CD4-positive, alpha-beta T cell (primary cell): ENCODE measurements around the gene SH3BGRL3. TPM values are rescaled to one million over a fixed set of nuclear protein-coding genes. Genes with fewer than 3 reads are reported as not detected.

Experiments
- ATAC-seq: fragments of 200-7000 bp; cut with Tn5 transposase; one replicate; pipeline ENCODE4 v1.10.0; 2022; ENCODE audit warnings: mild to moderate bottlenecking; ENCODE audit not compliant: poor library complexity
- CTCF ChIA-PET: fragments of 350-600 bp; sonication (Branson Sonifier 250); formaldehyde crosslinking; loops from one replicate; lab custom pipeline; 2021; ENCODE audit warnings: antibody characterized with exemption, inconsistent platforms; lab: Charles Lee
- POLR2A ChIA-PET: fragments of 350-600 bp; sonication (Branson Sonifier 250); formaldehyde crosslinking; loops from one replicate; lab custom pipeline; 2021; ENCODE audit warnings: antibody characterized with exemption, inconsistent platforms; lab: Charles Lee
- DNase-seq, 14 experiments: peaks; one replicate each; pipeline ENCODE4 v3.0.0-alpha.2; 2013 to 2020; ENCODE audit warnings: mixed read lengths in 2 of 14
- H3K27ac ChIP-seq, 2 donors: one replicate each; pipeline versions ENCODE4 v1.5.1 to v1.7.0; 2013; ENCODE audit warnings: low read length in 2 of 2, low read depth in 1 of 2, mild to moderate bottlenecking in 1 of 2
- H3K27me3 ChIP-seq, 2 experiments: 1 replicate in 1 of 2; 2 replicates in 1 of 2; pipeline versions ENCODE4 v1.6.1 to v1.7.0; 2013; ENCODE audit warnings: low read length in 2 of 2, control low read depth in 1 of 2, mild to moderate bottlenecking in 1 of 2, moderate library complexity in 1 of 2; ENCODE audit not compliant: insufficient read depth in 2 of 2, control insufficient read depth in 1 of 2
- H3K36me3 ChIP-seq: one replicate; pipeline ENCODE4 v1.6.1; 2013; ENCODE audit warnings: low read length, control low read depth; ENCODE audit not compliant: insufficient read depth
- H3K4me1 ChIP-seq: one replicate; pipeline ENCODE4 v1.6.1; 2013; ENCODE audit warnings: low read length, control low read depth; ENCODE audit not compliant: insufficient read depth
- H3K4me3 ChIP-seq: one replicate; pipeline ENCODE4 v1.5.1; 2013; ENCODE audit warnings: mild to moderate bottlenecking, low read length, moderate library complexity
- H3K9me3 ChIP-seq, 2 experiments: 1 replicate in 1 of 2; 2 replicates in 1 of 2; pipeline versions ENCODE4 v1.6.1 to v1.7.0; 2013; ENCODE audit warnings: low read length in 2 of 2, mild to moderate bottlenecking in 2 of 2, control low read depth in 1 of 2, moderate library complexity in 1 of 2; ENCODE audit not compliant: control insufficient read depth in 1 of 2, insufficient read depth in 1 of 2
- H3K27ac Mint-ChIP-seq: one replicate; pipeline ENCODE4 v1.8.0; 2020; ENCODE audit warnings: mixed read lengths
- H3K27me3 Mint-ChIP-seq: one replicate; pipeline ENCODE4 v1.8.0; 2021; ENCODE audit warnings: mixed read lengths
- H3K36me3 Mint-ChIP-seq: one replicate; pipeline ENCODE4 v1.8.0; 2021; ENCODE audit warnings: low read depth, mixed read lengths
- H3K4me1 Mint-ChIP-seq: one replicate; pipeline ENCODE4 v1.8.0; 2021; ENCODE audit warnings: low read depth, mixed read lengths
- H3K4me3 Mint-ChIP-seq: one replicate; pipeline ENCODE4 v1.8.0; 2020; ENCODE audit warnings: mild to moderate bottlenecking, mixed read lengths
- H3K9me3 Mint-ChIP-seq: one replicate; pipeline ENCODE4 v1.8.0; 2020; ENCODE audit warnings: mixed read lengths
- intact Hi-C, 2 experiments: fragments of 100-400 bp; cut with DNase I in 1 of 2; cut with micrococcal nuclease in 1 of 2; formaldehyde crosslinking; loops; one replicate each; pipeline versions ENCODE4 v1.15.1 to v1.9.0; 2023 to 2025; cut with DNase I, micrococcal nuclease
- total RNA-seq, 174 experiments: library from RNA in 2 of 174; stranded (reverse) in 2 of 174; gene quantifications; one replicate each; pipeline ENCODE4 v1.2.3 and lab custom pipeline; 2021 to 2026
- TF ChIP-seq, protein P1 (sequence below): fragments of 200-600 bp; IDR thresholded peaks from one replicate; pipeline ENCODE4 v1.8.0; 2022; ENCODE audit warnings: antibody characterized with exemption, mild to moderate bottlenecking

The SH3BGRL3 gene
- total RNA-seq, 2 experiments from 2014 or later = 178 to 193 TPM

DNA sequence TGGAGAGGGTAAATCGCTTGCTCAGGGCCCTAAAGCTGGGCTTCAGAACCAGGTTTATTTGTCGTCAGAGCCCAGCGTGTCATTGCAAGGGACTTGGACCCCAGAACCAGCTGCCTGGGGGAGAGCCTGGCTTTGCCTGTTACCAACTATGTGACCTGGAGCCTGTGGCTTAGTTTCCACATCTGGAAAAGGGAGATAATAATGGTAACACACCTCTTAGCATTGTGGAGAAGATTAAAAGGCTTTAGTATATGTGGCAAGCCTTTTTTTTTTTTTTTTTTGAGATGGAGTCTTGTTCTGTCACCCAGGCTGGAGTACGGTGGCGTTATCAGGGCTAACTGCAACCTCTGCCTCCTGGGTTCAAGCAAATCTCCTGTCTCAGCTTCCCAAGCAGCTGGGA lies 50.4 kb downstream of the SH3BGRL3 start:
- intact Hi-C loops = no loop called here
- no peak for DNase-seq
- Mint-ChIP-seq H3K9me3 (no peaks in the 10 kb centered on the region), H3K4me3 (no peak overlapping the region), H3K27ac (no peak overlapping the region), H3K4me1 (no peaks in the 10 kb centered on the region), H3K36me3 (peaks cover 5% of the 10 kb centered on the region), H3K27me3 (no peaks in the 10 kb centered on the region)
- H3K36me3 ChIP-seq = peaks cover 7% of the 10 kb centered on the region
- H3K27ac ChIP-seq = no peak overlapping the region
- ATAC-seq = no peak
- TF ChIP-seq, protein P1, sequence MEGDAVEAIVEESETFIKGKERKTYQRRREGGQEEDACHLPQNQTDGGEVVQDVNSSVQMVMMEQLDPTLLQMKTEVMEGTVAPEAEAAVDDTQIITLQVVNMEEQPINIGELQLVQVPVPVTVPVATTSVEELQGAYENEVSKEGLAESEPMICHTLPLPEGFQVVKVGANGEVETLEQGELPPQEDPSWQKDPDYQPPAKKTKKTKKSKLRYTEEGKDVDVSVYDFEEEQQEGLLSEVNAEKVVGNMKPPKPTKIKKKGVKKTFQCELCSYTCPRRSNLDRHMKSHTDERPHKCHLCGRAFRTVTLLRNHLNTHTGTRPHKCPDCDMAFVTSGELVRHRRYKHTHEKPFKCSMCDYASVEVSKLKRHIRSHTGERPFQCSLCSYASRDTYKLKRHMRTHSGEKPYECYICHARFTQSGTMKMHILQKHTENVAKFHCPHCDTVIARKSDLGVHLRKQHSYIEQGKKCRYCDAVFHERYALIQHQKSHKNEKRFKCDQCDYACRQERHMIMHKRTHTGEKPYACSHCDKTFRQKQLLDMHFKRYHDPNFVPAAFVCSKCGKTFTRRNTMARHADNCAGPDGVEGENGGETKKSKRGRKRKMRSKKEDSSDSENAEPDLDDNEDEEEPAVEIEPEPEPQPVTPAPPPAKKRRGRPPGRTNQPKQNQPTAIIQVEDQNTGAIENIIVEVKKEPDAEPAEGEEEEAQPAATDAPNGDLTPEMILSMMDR = no peak
- peaks cover 3% of the 10 kb centered on the region for H3K4me1 ChIP-seq
- no peaks in the 10 kb centered on the region for H3K9me3 ChIP-seq
- CTCF ChIA-PET = interaction anchor here (1.1 kb wide), 1 partner anchor 9 kb away, joined by 3 read pairs; no protein-coding TSS in a partner anchor
- H3K27me3 ChIP-seq = no peaks in the 10 kb centered on the region
- H3K4me3 ChIP-seq = no peak overlapping the region
- POLR2A ChIA-PET = interaction anchor here (0.8 to 17.6 kb wide), 2 partner anchors 9 to 45 kb away, joined by 4 to 977 read pairs; partner anchors contain the start of gene SH3BGRL3

Other genes starting within 250 kb of the SH3BGRL3 start
- gene SLC30A2, start 234.0 kb upstream of the SH3BGRL3 start, total RNA-seq = not detected
- not detected for gene TRIM63, start 212.5 kb upstream of the SH3BGRL3 start, total RNA-seq
- 1 to 10 TPM; 9.5 to 9.9 TPM for gene PDIK1L, start 168.3 kb upstream of the SH3BGRL3 start, total RNA-seq
- gene FAM110D, start 121.0 kb upstream of the SH3BGRL3 start, total RNA-seq = not detected
- not detected for gene C1orf232, start 111.1 kb upstream of the SH3BGRL3 start, total RNA-seq
- 1 to 10 TPM; 5.0 to 6.6 TPM for gene ZNF593, start 110.2 kb upstream of the SH3BGRL3 start, total RNA-seq
- not detected for gene ZNF593OS, start 108.3 kb upstream of the SH3BGRL3 start, total RNA-seq
- gene CNKSR1, start 102.6 kb upstream of the SH3BGRL3 start, total RNA-seq = 1 to 10 TPM; 2.3 to 3.6 TPM
- gene CATSPER4, start 89.5 kb upstream of the SH3BGRL3 start, total RNA-seq = not detected
- 1 to 10 TPM; 7.6 to 8.4 TPM for gene CEP85, start 45.9 kb upstream of the SH3BGRL3 start, total RNA-seq
- 10 to 100 TPM; 39.3 to 42.3 TPM for gene UBXN11, start 26.6 kb downstream of the SH3BGRL3 start, total RNA-seq
- 100 to 1,000 TPM; 582 to 608 TPM for gene CD52, start 37.9 kb downstream of the SH3BGRL3 start, total RNA-seq
- 1 to 10 TPM; 1.3 to 1.4 TPM for gene CRYBG2, start 74.0 kb downstream of the SH3BGRL3 start, total RNA-seq
- gene ZNF683, start 92.7 kb downstream of the SH3BGRL3 start, total RNA-seq = under 1 TPM in 1 of 2 experiments, not detected in 1; 0.41 TPM
- not detected for gene LIN28A, start 130.7 kb downstream of the SH3BGRL3 start, total RNA-seq
- gene DHDDS, start 152.2 kb downstream of the SH3BGRL3 start, total RNA-seq = 10 to 100 TPM; 26.3 to 26.8 TPM
- 100 to 1,000 TPM; 323 to 330 TPM for gene HMGN2, start 192.4 kb downstream of the SH3BGRL3 start, total RNA-seq
- 10 to 100 TPM; 29.1 to 29.6 TPM for gene RPS6KA1, start 249.7 kb downstream of the SH3BGRL3 start, total RNA-seq